Measurements from ENCODE around the gene LGALS3. TPM values are rescaled to one million over a fixed set of nuclear protein-coding genes. Genes with fewer than 3 reads are reported as not detected.

Gene LGALS3
- total RNA-seq, 6 experiments from 2014 or later, result 3.1 to 21.6 (median 12.3) TPM

- Histone ChIP-seq H3K36me3 (no peaks in the 10 kb centered on the region), H3K9me3 (no peaks in the 10 kb centered on the region), H3K27ac (no peak overlapping the region), H3K4me1 (no peaks in the 10 kb centered on the region), H3K4me3 (no peak overlapping the region), H3K27me3 (no peaks in the 10 kb centered on the region)
- ATAC-seq (no peak), DNase-seq (no peak)
- WGBS (ENCODE audit: insufficient coverage, low coverage, low lambda C conversion rate, missing lambda C conversion rate), result 80% methylated on average over 1 of the region's 10 CpGs
- TF ChIP-seq CTCF (IDR thresholded peaks at IDR 0.05) (no peak), POLR2A (IDR thresholded peaks at IDR 0.05) (no peak)
- intact Hi-C loops (cut with DNase I), result no loop called here
Observed at GRCh38 chr14:55111122-55111708, 17.8 kb upstream of the LGALS3 start.

- WGBS (ENCODE audit: insufficient coverage, low coverage, low lambda C conversion rate, missing lambda C conversion rate), result 56% methylated on average over 2 of the region's 2 CpGs
- intact Hi-C loops (cut with DNase I), result no loop called here
- Histone ChIP-seq H3K4me3 (no peak overlapping the region), H3K9me3 (no peaks in the 10 kb centered on the region), H3K4me1 (no peaks in the 10 kb centered on the region), H3K27me3 (no peaks in the 10 kb centered on the region), H3K36me3 (no peaks in the 10 kb centered on the region), H3K27ac (no peak overlapping the region)
- ATAC-seq (peak in 1 of 4 donors; percentile 63), DNase-seq (no peak)
- TF ChIP-seq POLR2A (IDR thresholded peaks at IDR 0.05), result no peak
- no peak for TF ChIP-seq CTCF (IDR thresholded peaks at IDR 0.05)
Observed at GRCh38 chr14:55114720-55115119, 14.3 kb upstream of the LGALS3 start.

DNA sequence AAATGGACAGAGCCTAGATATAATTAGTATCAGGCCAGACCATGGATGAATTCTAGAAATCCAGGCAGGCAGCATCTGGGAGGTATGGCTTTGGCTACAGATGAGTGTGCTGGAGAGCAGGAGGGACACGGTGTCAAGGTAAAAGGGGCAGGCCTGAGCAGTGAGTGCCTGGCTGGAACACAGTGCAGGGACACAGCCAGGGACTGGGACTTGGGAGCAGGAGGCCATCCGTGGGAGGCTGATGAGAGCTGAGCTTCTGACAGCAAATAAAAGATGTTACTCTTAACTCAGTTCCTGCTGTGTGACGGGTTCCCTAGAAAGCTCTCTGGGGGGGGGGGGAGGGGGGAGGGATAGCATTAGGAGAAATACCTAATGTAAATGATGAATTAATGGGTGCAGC, 13.6 kb upstream of the LGALS3 start:
- no peak overlapping the region for H3K4me3 ChIP-seq
- no peaks in the 10 kb centered on the region for H3K36me3 ChIP-seq
- TF ChIP-seq CTCF (IDR thresholded peaks at IDR 0.05) (no peak), POLR2A (IDR thresholded peaks at IDR 0.05) (no peak)
- 63% methylated on average over 3 of the region's 3 CpGs for WGBS (ENCODE audit: insufficient coverage, low coverage, low lambda C conversion rate, missing lambda C conversion rate)
- no peaks in the 10 kb centered on the region for H3K4me1 ChIP-seq
- H3K27ac ChIP-seq, result no peak overlapping the region
- intact Hi-C loops (cut with DNase I), result no loop called here
- no peaks in the 10 kb centered on the region for H3K27me3 ChIP-seq
- ATAC-seq, result no peak
- DNase-seq, result no peak
- H3K9me3 ChIP-seq, result no peaks in the 10 kb centered on the region

DNA sequence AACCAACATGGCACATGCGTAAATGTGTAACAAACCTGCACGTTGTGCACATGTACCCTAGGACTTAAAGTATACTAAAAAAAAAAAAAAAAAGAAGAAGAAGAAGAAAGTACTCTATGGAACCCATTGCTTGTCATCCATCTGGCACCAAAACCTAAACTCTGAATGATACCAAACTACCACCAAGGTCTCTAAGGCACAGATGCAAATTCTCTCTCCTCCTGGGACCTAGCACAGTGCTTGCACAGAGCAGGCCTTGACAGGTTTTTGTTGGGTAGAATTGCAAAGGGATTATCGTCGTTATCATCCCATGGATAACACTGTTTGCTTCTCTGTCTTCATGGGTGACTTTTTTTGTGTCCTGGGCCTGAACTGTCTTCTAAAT, 13.2 kb upstream of the LGALS3 start:
- Histone ChIP-seq H3K9me3 (no peaks in the 10 kb centered on the region), H3K27ac (no peak overlapping the region), H3K36me3 (no peaks in the 10 kb centered on the region), H3K4me3 (no peak overlapping the region), H3K27me3 (no peaks in the 10 kb centered on the region), H3K4me1 (no peaks in the 10 kb centered on the region)
- ATAC-seq (no peak), DNase-seq (no peak)
- intact Hi-C loops (cut with DNase I), result no loop called here
- 88% methylated on average over 3 of the region's 4 CpGs for WGBS (ENCODE audit: insufficient coverage, low coverage, low lambda C conversion rate, missing lambda C conversion rate)
- TF ChIP-seq CTCF (IDR thresholded peaks at IDR 0.05) (no peak), POLR2A (IDR thresholded peaks at IDR 0.05) (no peak)
